H9 (cell line): ENCODE measurements around the gene NAA25. TPM values are rescaled to one million over a fixed set of nuclear protein-coding genes. Genes with fewer than 3 reads are reported as not detected.

ENCODE experiments used
- DNase-seq: peaks from one replicate; pipeline ENCODE4 v3.0.0-alpha.2; 2017
- H2AFZ ChIP-seq: one replicate; pipeline ENCODE4 v1.6.1; 2013; ENCODE audit warnings: mild to moderate bottlenecking, low read length, control low read depth, moderate library complexity
- H2AK5ac ChIP-seq: 2 replicates; pipeline ENCODE4 v1.6.1; 2013; ENCODE audit warnings: low read length, control low read depth, mixed read lengths; ENCODE audit not compliant: insufficient read length
- H2BK120ac ChIP-seq: one replicate; pipeline ENCODE4 v1.6.1; 2013; ENCODE audit warnings: low read depth, mild to moderate bottlenecking, low read length, control low read depth, inconsistent platforms; ENCODE audit not compliant: poor library complexity, severe bottlenecking
- H2BK12ac ChIP-seq: 2 replicates; pipeline ENCODE4 v1.6.1; 2013; ENCODE audit warnings: low read length, control low read depth, mixed read lengths, low read depth; ENCODE audit not compliant: insufficient read length
- H2BK15ac ChIP-seq: 2 replicates; pipeline ENCODE4 v1.6.1; 2013; ENCODE audit warnings: low read depth, low read length, control low read depth
- H2BK20ac ChIP-seq: one replicate; pipeline ENCODE4 v1.6.1; 2013; ENCODE audit warnings: low read depth, mild to moderate bottlenecking, low read length, control low read depth, inconsistent platforms; ENCODE audit not compliant: poor library complexity, severe bottlenecking
- H2BK5ac ChIP-seq: 2 replicates; pipeline ENCODE4 v1.6.1; 2013; ENCODE audit warnings: low read length, control low read depth, mixed read lengths; ENCODE audit not compliant: insufficient read length
- H3K14ac ChIP-seq: 2 replicates; pipeline ENCODE4 v1.6.1; 2013; ENCODE audit warnings: low read length, control low read depth; ENCODE audit not compliant: insufficient read depth
- H3K18ac ChIP-seq: 2 replicates; pipeline ENCODE4 v1.6.1; 2013; ENCODE audit warnings: low read depth, mild to moderate bottlenecking, mixed read lengths, low read length, control low read depth; ENCODE audit not compliant: insufficient read length
- H3K23ac ChIP-seq: 2 replicates; pipeline ENCODE4 v1.6.1; 2013; ENCODE audit warnings: low read length, control low read depth, mixed read lengths, low read depth; ENCODE audit not compliant: insufficient read length
- H3K23me2 ChIP-seq: 2 replicates; pipeline ENCODE4 v1.6.1; 2013; ENCODE audit warnings: low read depth, mild to moderate bottlenecking, mixed read lengths, low read length, control low read depth; ENCODE audit not compliant: insufficient read length, poor library complexity, severe bottlenecking
- H3K27ac ChIP-seq: 2 replicates; pipeline ENCODE4 v1.5.1; 2013; ENCODE audit warnings: low read length, control low read depth, mixed read lengths, low read depth; ENCODE audit not compliant: insufficient read length
- H3K27me3 ChIP-seq: 2 replicates; pipeline ENCODE4 v1.6.1; 2013; ENCODE audit warnings: low read length, control low read depth, inconsistent platforms; ENCODE audit not compliant: insufficient read depth
- H3K4ac ChIP-seq: 2 replicates; pipeline ENCODE4 v1.6.1; 2013; ENCODE audit warnings: low read depth, mild to moderate bottlenecking, control low read depth, inconsistent platforms, low read length, moderate library complexity
- H3K4me1 ChIP-seq: 2 replicates; pipeline ENCODE4 v1.6.1; 2013; ENCODE audit warnings: low read length, control low read depth, inconsistent platforms; ENCODE audit not compliant: insufficient read depth
- H3K4me2 ChIP-seq: 2 replicates; pipeline ENCODE4 v1.6.1; 2013; ENCODE audit warnings: low read length, control low read depth, mixed read lengths; ENCODE audit not compliant: insufficient read length, insufficient read depth
- H3K56ac ChIP-seq: 2 replicates; pipeline ENCODE4 v1.6.1; 2013; ENCODE audit warnings: low read depth, mild to moderate bottlenecking, mixed read lengths, low read length, control low read depth; ENCODE audit not compliant: insufficient read length
- H3K79me1 ChIP-seq: 2 replicates; pipeline ENCODE4 v1.6.1; 2013; ENCODE audit warnings: low read depth, mild to moderate bottlenecking, moderate library complexity, low read length, control low read depth, inconsistent platforms; ENCODE audit not compliant: insufficient read depth, poor library complexity, severe bottlenecking
- H3K79me2 ChIP-seq: 2 replicates; pipeline ENCODE4 v1.6.1; 2013; ENCODE audit warnings: low read length, control low read depth, inconsistent platforms; ENCODE audit not compliant: insufficient read depth
- H3K9ac ChIP-seq: 2 replicates; pipeline ENCODE4 v1.6.1; 2013; ENCODE audit warnings: low read length, control low read depth, mixed read lengths; ENCODE audit not compliant: insufficient read length; ENCODE audit errors: extremely low read depth
- H3K9me3 ChIP-seq: one replicate; pipeline ENCODE4 v1.6.1; 2013; ENCODE audit warnings: low read depth, low read length, inconsistent platforms; ENCODE audit not compliant: control insufficient read depth
- H3T11ph ChIP-seq: one replicate; pipeline ENCODE4 v1.6.1; 2013; ENCODE audit warnings: mild to moderate bottlenecking, low read length, control low read depth, inconsistent platforms
- H4K20me1 ChIP-seq: one replicate; pipeline ENCODE4 v1.6.1; 2013; ENCODE audit not compliant: control insufficient read depth, insufficient read length, insufficient read depth
- H4K5ac ChIP-seq: 2 replicates; pipeline ENCODE4 v1.6.1; 2013; ENCODE audit warnings: low read depth, mild to moderate bottlenecking, mixed read lengths, low read length, control low read depth; ENCODE audit not compliant: insufficient read length
- H4K8ac ChIP-seq: replicated peaks from 2 replicates; pipeline ENCODE4 v1.6.1; 2013; ENCODE audit warnings: low read length, control low read depth, mixed read lengths, low read depth; ENCODE audit not compliant: insufficient read length
- H4K91ac ChIP-seq: 2 replicates; pipeline ENCODE4 v1.6.1; 2013; ENCODE audit warnings: low read depth, mild to moderate bottlenecking, moderate library complexity, mixed read lengths, low read length, control low read depth; ENCODE audit not compliant: insufficient read length
- H3K27ac Mint-ChIP-seq, 3 experiments: 2 replicates in 2 of 3; 3 replicates in 1 of 3; pipeline ENCODE4 v1.8.0; 2020 to 2021; ENCODE audit warnings: mixed read lengths in 3 of 3, mild to moderate bottlenecking in 1 of 3, moderate library complexity in 1 of 3
- H3K27me3 Mint-ChIP-seq: 2 replicates; pipeline ENCODE4 v1.8.0; 2021; ENCODE audit warnings: low read depth, mild to moderate bottlenecking, moderate library complexity, mixed read lengths
- H3K36me3 Mint-ChIP-seq, 3 experiments: 2 replicates in 2 of 3; 3 replicates in 1 of 3; pipeline ENCODE4 v1.8.0; 2020 to 2021; ENCODE audit warnings: low read depth in 3 of 3, mixed read lengths in 3 of 3; ENCODE audit not compliant: insufficient read depth in 1 of 3
- H3K4me1 Mint-ChIP-seq, 2 experiments: 2 replicates each; pipeline ENCODE4 v1.8.0; 2020; ENCODE audit warnings: mixed read lengths in 2 of 2
- H3K4me3 Mint-ChIP-seq, 2 experiments: 2 replicates in 1 of 2; 3 replicates in 1 of 2; pipeline ENCODE4 v1.8.0; 2020 to 2021; ENCODE audit warnings: mild to moderate bottlenecking in 2 of 2, mixed read lengths in 2 of 2, moderate library complexity in 1 of 2
- H3K9me3 Mint-ChIP-seq, 2 experiments: 2 replicates in 1 of 2; 3 replicates in 1 of 2; pipeline ENCODE4 v1.8.0; 2020; ENCODE audit warnings: mild to moderate bottlenecking in 2 of 2, mixed read lengths in 2 of 2, moderate library complexity in 1 of 2
- CTCF ChIP-seq: fragments of 200-600 bp; sonication (generic); conservative IDR thresholded peaks from 3 replicates; pipeline ENCODE4 v1.8.0; 2021; ENCODE audit warnings: antibody characterized with exemption, mild to moderate bottlenecking
- WGBS: extraction: QIAGEN DNeasy Blood & Tissue Kit; methylation state at CpG from one replicate; pipeline ENCODE4 v1.1.7; 2013; ENCODE audit warnings: missing lambda C conversion rate, low lambda C conversion rate, mixed read lengths; ENCODE audit not compliant: insufficient read length; ENCODE audit errors: extremely low coverage; 5-methylcytosine and 5-hydroxymethylcytosine counted together
- total RNA-seq: library from RNA; stranded (reverse); gene quantifications from 2 replicates; pipeline ENCODE4 v1.2.1, GENCODE V29; 2021

NAA25 gene
- total RNA-seq, 1 experiment from 2014 or later, result 57.1 TPM

GRCh38 chr12:112032292-112032691 is 76.3 kb downstream of the NAA25 start:
- H3K23ac ChIP-seq, result no peak overlapping the region
- DNase-seq, result no peak
- TF ChIP-seq CTCF, result no peak
- H3K4me3 Mint-ChIP-seq, result no peak overlapping the region
- H3K27ac ChIP-seq, result no peak overlapping the region
- H3K27ac Mint-ChIP-seq, result peak overlapping the region; percentile 22 to 31 (median 23); a peak in 2 of 7 replicates
- H4K8ac ChIP-seq, result no peak overlapping the region
- H4K5ac ChIP-seq, result no peak overlapping the region
- H2BK15ac ChIP-seq, result no peak overlapping the region
- no peak overlapping the region for H2AFZ ChIP-seq
- H3K9ac ChIP-seq, result no peak overlapping the region
- no peak overlapping the region for H3K18ac ChIP-seq
- H2BK20ac ChIP-seq, result no peak overlapping the region
- H3K79me2 ChIP-seq, result no peaks in the 10 kb centered on the region
- no peaks in the 10 kb centered on the region for H3K79me1 ChIP-seq
- H3K9me3 Mint-ChIP-seq, result no peaks in the 10 kb centered on the region
- peaks cover 31 to 76% (median 64%) of the 10 kb centered on the region in 3 experiments; a peak in 6 of 7 replicates for H3K36me3 Mint-ChIP-seq
- no peak overlapping the region for H3K14ac ChIP-seq
- WGBS, result no CpG with 5 or more reads among the region's 5 CpGs
- H2BK120ac ChIP-seq, result no peak overlapping the region
- no peak overlapping the region for H3K4ac ChIP-seq
- no peaks in the 10 kb centered on the region for H3K9me3 ChIP-seq
- no peaks in the 10 kb centered on the region for H3K23me2 ChIP-seq
- H3K4me2 ChIP-seq, result no peak overlapping the region
- H3K4me1 ChIP-seq, result no peaks in the 10 kb centered on the region
- H3K4me1 Mint-ChIP-seq, result peaks cover 15 to 24% of the 10 kb centered on the region in 2 experiments
- no peaks in the 10 kb centered on the region for H4K20me1 ChIP-seq
- no peaks in the 10 kb centered on the region for H3K27me3 Mint-ChIP-seq
- H3T11ph ChIP-seq, result no peak overlapping the region
- no peak overlapping the region for H2BK5ac ChIP-seq
- H4K91ac ChIP-seq, result no peak overlapping the region
- H3K56ac ChIP-seq, result no peak overlapping the region
- no peak overlapping the region for H2AK5ac ChIP-seq
- H3K27me3 ChIP-seq, result no peaks in the 10 kb centered on the region
- H2BK12ac ChIP-seq, result no peak overlapping the region
